Measurements from ENCODE around the gene GNAI2. TPM values are rescaled to one million over a fixed set of nuclear protein-coding genes. Genes with fewer than 3 reads are reported as not detected.
A peak's percentile ranks its signal among the peaks of the same experiment; 100 is the strongest.

GNAI2 gene
- 265 and 297 TPM in 2 replicates for total RNA-seq

DNA sequence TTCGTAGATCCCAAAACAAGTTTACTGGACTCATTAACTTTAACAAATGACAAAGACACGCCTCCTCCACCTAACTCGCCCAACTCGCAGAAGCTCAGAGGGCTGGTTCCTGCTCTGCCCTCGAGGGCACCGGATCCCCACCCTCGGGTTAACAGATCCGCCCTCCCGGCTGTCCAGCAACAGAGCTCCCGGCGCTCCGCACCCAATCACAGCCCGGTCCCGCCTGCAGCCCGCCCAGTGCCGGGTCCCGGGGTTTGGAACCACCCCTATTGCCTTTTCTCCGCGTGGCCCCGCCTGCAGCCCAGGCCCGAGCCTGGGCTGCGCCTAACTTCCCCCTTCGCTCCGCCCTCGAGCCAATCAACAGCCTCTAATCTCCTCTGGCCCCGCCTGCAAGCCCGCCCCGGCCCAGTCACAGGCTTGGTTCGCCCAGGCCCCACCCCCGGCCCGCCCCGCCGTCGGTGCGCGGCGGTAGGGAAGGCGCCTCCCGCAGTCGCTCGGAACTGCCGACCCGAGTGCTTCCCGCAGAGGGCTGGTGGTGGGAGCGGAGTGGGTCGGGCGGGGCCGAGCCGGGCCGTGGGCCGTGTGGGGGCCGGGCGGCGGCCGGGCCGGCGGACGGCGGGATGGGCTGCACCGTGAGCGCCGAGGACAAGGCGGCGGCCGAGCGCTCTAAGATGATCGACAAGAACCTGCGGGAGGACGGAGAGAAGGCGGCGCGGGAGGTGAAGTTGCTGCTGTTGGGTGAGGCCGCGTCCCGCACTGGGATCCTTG is at the start of gene GNAI2:
TSS of gene GNAI2 (plus strand) at position 489 of the 768 bp plus-strand sequence. CDS start at position 621, 132 bp downstream.
- DNase-seq (ENCODE audit: low read depth), result peak; percentile 99
- H3K4me3 ChIP-seq (ENCODE audit: low read depth, low read length), result peak within 1 kb of the TSS; percentile 96
- TF ChIP-seq CTCF (IDR thresholded peaks at IDR 0.05; ENCODE audit: insufficient read depth, low read depth, low read length), result no peak

GRCh38 chr3:50187750-50188149 is 48.3 kb upstream of the GNAI2 start:
- DNase-seq (ENCODE audit: low read depth), result no peak
- TF ChIP-seq CTCF (IDR thresholded peaks at IDR 0.05; ENCODE audit: insufficient read depth, low read depth, low read length), result no peak
- H3K4me3 ChIP-seq (ENCODE audit: low read depth, low read length), result no peak overlapping the region

- DNase-seq (ENCODE audit: low read depth), result peak; percentile 77
- TF ChIP-seq CTCF (IDR thresholded peaks at IDR 0.05; ENCODE audit: insufficient read depth, low read depth, low read length), result peak; percentile 93
- H3K4me3 ChIP-seq (ENCODE audit: low read depth, low read length), result no peak overlapping the region
Observed at GRCh38 chr3:50189274-50189673, 46.7 kb upstream of the GNAI2 start.

- no peak for DNase-seq (ENCODE audit: low read depth)
- no peak for TF ChIP-seq CTCF (IDR thresholded peaks at IDR 0.05; ENCODE audit: insufficient read depth, low read depth, low read length)
- H3K4me3 ChIP-seq (ENCODE audit: low read depth, low read length), result no peak overlapping the region
Observed at GRCh38 chr3:50189989-50190388, 46.0 kb upstream of the GNAI2 start.

GRCh38 chr3:50190936-50191660 is 44.9 kb upstream of the GNAI2 start, which contains the start of gene GNAT1:
Gene GNAT1 (plus strand): TSS chr3:50191610. CDS start chr3:50191726, 116 bp downstream.
- DNase-seq (ENCODE audit: low read depth), result no peak
- H3K4me3 ChIP-seq (ENCODE audit: low read depth, low read length), result no peak within 1 kb of the TSS
- TF ChIP-seq CTCF (IDR thresholded peaks at IDR 0.05; ENCODE audit: insufficient read depth, low read depth, low read length), result no peak

GRCh38 chr3:50192124-50192523 is 43.9 kb upstream of the GNAI2 start:
- no peak for TF ChIP-seq CTCF (IDR thresholded peaks at IDR 0.05; ENCODE audit: insufficient read depth, low read depth, low read length)
- no peak for DNase-seq (ENCODE audit: low read depth)
- no peak overlapping the region for H3K4me3 ChIP-seq (ENCODE audit: low read depth, low read length)
